HT1080 (cell line): ENCODE results near the gene HPX. TPM values are rescaled to one million over a fixed set of nuclear protein-coding genes. Genes with fewer than 3 reads are reported as not detected.
"Not testable (repeated sequence)": the region's sequence is repeated elsewhere in the genome, so short reads cannot be mapped to it uniquely, and the experiment has no call there.

Source experiments
- DNase-seq: peaks from one replicate; pipeline ENCODE4 v3.0.0-alpha.2; 2015; ENCODE audit warnings: low read depth
- total RNA-seq: library from RNA; depleted of rRNA; stranded (reverse); fragments of >200 nt; shearing (Covaris generic); gene quantifications from 2 replicates; pipeline ENCODE4 v1.2.3, GENCODE V29; 2014; rRNA removed

The HPX gene
- total RNA-seq, 1 experiment from 2014 or later: 0.35 TPM

DNA sequence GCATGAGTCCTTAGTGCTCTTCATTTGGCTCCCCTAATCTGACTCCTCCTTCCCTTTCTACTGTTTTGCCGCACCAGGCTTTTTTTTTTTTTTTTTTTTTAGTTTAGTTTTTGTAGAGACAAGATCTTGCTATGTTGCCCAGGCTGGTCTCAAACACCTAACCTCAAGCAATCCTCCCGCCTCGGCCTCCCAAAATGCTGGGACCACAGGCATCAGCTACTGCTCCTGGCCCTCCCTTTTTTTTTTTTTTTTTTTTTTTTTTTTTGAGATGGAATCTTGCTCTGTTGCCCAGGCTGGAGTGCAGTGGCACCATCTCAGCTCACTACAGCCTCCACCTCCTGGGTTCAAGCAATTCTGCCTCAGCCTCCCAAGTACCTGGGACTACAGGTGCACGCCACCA, 48.5 kb downstream of the HPX start:
- not testable (repeated sequence) for DNase-seq

DNA sequence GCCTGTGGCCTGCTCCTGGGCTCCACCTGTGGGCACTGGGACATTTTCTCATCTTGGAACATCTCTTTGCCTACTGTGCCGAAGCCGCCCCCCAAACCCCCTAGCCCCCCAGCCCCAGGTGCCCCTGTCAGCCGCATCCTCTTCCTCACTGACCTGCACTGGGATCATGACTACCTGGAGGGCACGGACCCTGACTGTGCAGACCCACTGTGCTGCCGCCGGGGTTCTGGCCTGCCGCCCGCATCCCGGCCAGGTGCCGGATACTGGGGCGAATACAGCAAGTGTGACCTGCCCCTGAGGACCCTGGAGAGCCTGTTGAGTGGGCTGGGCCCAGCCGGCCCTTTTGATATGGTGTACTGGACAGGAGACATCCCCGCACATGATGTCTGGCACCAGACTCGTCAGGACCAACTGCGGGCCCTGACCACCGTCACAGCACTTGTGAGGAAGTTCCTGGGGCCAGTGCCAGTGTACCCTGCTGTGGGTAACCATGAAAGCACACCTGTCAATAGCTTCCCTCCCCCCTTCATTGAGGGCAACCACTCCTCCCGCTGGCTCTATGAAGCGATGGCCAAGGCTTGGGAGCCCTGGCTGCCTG, 49.2 kb downstream of the HPX start:
- no peak for DNase-seq

- no peak for DNase-seq
Measured at GRCh38 chr11:6390718-6391469, 49.9 kb downstream of the HPX start.

- peak; percentile 89 for DNase-seq
Measured at GRCh38 chr11:6389905-6390717, 50.7 kb downstream of the HPX start, which contains the start of gene SMPD1. TSS of gene SMPD1 (plus strand) at chr11:6390474. CDS start at chr11:6390599, 125 bp downstream.

- DNase-seq: no peak
Measured at GRCh38 chr11:6388748-6389147, 52.0 kb downstream of the HPX start.

DNA sequence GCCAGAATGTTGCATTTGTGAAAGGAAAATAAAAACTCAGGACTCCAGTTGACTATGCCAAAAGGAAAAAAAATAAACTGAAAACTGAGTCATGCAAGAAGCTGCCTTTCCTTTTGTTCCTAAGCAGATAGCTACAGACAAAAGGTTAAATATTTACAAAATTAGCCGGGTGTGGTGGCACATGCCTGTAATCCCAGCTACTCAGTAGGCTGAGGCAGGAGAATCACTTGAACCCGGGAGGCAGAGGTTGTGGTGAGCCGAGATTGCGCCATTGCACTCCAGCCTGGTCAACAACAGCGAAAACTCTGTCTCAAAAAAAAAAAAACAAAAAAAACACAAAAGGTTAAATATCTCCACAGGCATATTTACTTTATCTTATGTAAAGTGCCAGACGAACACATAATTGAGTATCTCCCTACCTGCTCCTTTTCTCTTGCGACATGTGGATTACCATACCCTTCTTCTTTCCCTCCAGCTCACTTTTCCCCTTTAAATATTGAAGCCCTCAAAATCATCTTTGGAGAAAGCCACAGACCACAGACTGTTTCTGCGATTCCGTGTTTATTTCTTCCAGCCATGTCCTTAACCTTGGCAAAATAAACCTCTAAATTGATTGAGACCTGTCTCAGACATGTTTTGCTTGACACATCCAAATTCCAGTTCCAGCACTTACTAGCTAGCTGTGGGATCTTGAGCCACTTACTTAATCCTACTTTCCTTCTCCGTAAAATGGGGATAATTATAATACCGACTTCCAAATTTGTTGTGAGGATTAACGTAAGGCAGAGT, 52.8 kb downstream of the HPX start:
- DNase-seq: no peak

GRCh38 chr11:6385046-6385777, 55.6 kb downstream of the HPX start:
- no peak for DNase-seq

Other genes with a start within 250 kb of the HPX start
- gene OR52W1, start 241.8 kb downstream of the HPX start, total RNA-seq: not detected in 2 replicates
- gene C11orf42, start 235.4 kb downstream of the HPX start, total RNA-seq: not detected in 2 replicates
- 11.5 TPM in 2 replicates for gene FHIP1B, start 206.4 kb downstream of the HPX start, total RNA-seq
- gene CNGA4, start 201.9 kb downstream of the HPX start, total RNA-seq: not detected in 2 replicates
- not detected in 2 replicates for gene CCKBR, start 181.1 kb downstream of the HPX start, total RNA-seq
- not detected in 2 replicates for gene CAVIN3, start 120.5 kb downstream of the HPX start, total RNA-seq
- 30.8 and 32.1 TPM in 2 replicates for gene SMPD1, start 50.5 kb downstream of the HPX start, total RNA-seq
- gene APBB1, start 21.9 kb downstream of the HPX start, total RNA-seq: 13.3 and 15.4 TPM in 2 replicates
- gene TRIM3, start 33.0 kb upstream of the HPX start, total RNA-seq: 27.2 and 35.5 TPM in 2 replicates
- 123 and 126 TPM in 2 replicates for gene ARFIP2, start 40.3 kb upstream of the HPX start, total RNA-seq
- 49.8 and 60.5 TPM in 2 replicates for gene TIMM10B, start 40.5 kb upstream of the HPX start, total RNA-seq
- 3.5 and 5.7 TPM in 2 replicates for gene DNHD1, start 56.3 kb upstream of the HPX start, total RNA-seq
- gene RRP8, start 162.6 kb upstream of the HPX start, total RNA-seq: 40.8 and 44.9 TPM in 2 replicates
- gene ILK, start 162.8 kb upstream of the HPX start, total RNA-seq: 142 and 149 TPM in 2 replicates
- 228 and 254 TPM in 2 replicates for gene TAF10, start 171.2 kb upstream of the HPX start, total RNA-seq
- gene TPP1, start 178.4 kb upstream of the HPX start, total RNA-seq: 10.7 and 31.2 TPM in 2 replicates
- 0.57 and 0.66 TPM in 2 replicates for gene DCHS1, start 214.8 kb upstream of the HPX start, total RNA-seq
- 93.0 and 140 TPM in 2 replicates for gene MRPL17, start 242.4 kb upstream of the HPX start, total RNA-seq